GM10266 (cell line): ENCODE measurements around the gene PTPRN2.
"Not testable (repeated sequence)": the region's sequence is repeated elsewhere in the genome, so short reads cannot be mapped to it uniquely, and the experiment has no call there.

ENCODE experiments used
- DNase-seq: peaks from one replicate; pipeline ENCODE4 v3.0.0; 2012; ENCODE audit errors: extremely low spot score
- TF ChIP-seq, protein P1 (sequence below): IDR thresholded peaks from 2 replicates; pipeline ENCODE4 v1.5.1; 2012; ENCODE audit warnings: mild to moderate bottlenecking, low read depth; ENCODE audit not compliant: control insufficient read depth, insufficient read depth; ENCODE audit errors: missing control alignments

PTPRN2 gene

GRCh38 chr7:157667261-157667660 is 920.4 kb downstream of the PTPRN2 start:
- DNase-seq = no peak
- TF ChIP-seq, protein P1, sequence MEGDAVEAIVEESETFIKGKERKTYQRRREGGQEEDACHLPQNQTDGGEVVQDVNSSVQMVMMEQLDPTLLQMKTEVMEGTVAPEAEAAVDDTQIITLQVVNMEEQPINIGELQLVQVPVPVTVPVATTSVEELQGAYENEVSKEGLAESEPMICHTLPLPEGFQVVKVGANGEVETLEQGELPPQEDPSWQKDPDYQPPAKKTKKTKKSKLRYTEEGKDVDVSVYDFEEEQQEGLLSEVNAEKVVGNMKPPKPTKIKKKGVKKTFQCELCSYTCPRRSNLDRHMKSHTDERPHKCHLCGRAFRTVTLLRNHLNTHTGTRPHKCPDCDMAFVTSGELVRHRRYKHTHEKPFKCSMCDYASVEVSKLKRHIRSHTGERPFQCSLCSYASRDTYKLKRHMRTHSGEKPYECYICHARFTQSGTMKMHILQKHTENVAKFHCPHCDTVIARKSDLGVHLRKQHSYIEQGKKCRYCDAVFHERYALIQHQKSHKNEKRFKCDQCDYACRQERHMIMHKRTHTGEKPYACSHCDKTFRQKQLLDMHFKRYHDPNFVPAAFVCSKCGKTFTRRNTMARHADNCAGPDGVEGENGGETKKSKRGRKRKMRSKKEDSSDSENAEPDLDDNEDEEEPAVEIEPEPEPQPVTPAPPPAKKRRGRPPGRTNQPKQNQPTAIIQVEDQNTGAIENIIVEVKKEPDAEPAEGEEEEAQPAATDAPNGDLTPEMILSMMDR = no peak

GRCh38 chr7:157666530-157667040 is 921.0 kb downstream of the PTPRN2 start:
- DNase-seq = no peak
- TF ChIP-seq, protein P1 = no peak

- DNase-seq = not testable (repeated sequence)
Observed at GRCh38 chr7:157665634-157665988, 922.0 kb downstream of the PTPRN2 start.

DNA sequence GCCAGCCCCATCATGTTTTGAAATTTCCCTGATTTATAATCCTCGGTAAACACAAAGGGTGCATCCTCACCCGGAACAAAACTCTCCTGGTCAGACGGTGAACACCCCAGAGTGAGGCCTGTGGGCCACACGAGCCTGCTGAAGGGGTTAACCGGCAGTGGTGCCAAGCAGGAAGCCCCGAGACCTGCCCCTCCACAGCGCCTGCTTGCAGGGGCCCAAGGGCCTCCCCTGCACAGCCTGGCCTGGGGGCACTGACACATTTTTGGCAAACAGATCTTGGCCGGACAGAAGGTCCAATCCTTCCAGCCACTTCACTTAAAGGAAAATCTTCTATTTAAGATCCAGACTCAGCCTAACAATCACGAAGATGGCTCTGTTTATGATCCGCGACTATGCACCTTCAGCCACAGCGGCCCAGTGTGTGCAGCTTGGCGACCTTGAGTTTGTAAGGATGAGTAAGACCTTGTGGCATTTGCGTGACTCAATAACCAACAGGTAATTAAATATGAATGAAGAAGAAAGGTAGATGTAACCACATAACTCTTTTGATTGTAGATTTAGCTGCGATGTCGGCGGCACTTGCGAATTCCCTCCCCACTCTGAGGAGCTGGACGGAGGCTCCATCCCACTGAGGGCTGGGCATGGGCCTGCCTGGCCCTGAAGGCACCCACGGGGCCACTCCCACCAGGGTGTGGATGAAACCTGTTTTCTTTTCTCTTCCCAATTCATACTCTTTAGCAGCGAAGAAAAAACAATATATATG is 922.6 kb downstream of the PTPRN2 start:
- TF ChIP-seq, protein P1 = no peak
- no peak for DNase-seq

DNA sequence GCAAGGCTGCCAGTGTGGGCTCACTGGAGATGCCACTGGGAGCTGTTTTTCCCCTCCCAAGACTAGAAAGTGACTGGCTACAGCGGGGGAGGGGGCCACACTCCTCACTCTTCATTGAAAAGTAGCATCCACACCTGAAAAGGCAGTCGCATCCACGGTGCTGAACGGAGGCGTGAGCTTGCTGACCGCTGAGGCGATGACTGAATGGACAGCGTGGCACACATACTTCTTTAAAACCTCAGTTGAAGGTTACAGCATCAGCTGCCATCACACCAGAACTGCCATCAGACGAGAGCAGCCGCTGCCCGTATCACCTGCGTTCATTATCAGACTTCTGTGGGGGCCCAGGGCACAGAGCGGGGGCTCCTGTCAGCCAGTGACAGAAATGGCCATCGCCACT is 923.6 kb downstream of the PTPRN2 start:
- TF ChIP-seq, protein P1 = no peak

GRCh38 chr7:157662981-157663716 is 924.5 kb downstream of the PTPRN2 start:
- TF ChIP-seq, protein P1 = no peak
- no peak for DNase-seq

More for the DNA sequence above, 923.6 kb downstream of the PTPRN2 start:
- no peak for DNase-seq

DNA sequence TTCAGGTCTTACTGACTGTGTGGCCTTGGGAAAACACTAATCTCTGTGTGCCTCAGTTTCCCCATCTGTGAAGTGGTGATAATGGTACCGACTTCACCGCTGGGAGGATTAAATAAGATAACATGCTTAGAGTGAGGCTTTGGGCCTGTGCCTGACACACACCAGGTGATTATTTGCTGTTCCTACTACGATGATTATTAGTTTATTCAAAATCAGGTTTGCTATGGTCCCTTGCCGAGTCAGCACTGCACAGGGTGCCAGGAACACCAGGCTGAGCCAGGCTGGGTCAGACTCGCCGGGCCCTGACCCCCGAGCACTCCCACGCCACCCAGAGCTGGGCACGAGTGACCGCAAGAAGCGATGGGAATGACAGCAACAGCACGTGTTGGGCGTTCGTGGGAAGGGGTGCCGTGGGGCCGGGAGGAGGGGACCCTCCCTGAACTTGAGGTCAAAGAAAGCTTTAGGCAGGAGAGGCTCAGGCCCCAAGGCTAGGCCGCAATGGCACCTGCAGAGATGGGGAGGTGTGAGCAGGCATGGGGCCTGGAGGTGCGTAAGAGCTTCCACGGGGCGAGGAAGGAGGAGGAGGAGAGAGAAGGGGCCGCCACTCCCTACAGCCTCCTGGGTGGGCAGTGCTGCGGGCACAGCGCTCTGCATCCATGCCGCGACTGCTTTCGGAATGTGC is 925.4 kb downstream of the PTPRN2 start:
- no peak for DNase-seq
- TF ChIP-seq, protein P1 = no peak
